Immature natural killer cell (primary cell): ENCODE results near the gene AQP6. TPM values are rescaled to one million over a fixed set of nuclear protein-coding genes. Genes with fewer than 3 reads are reported as not detected.

Experiments
- DNase-seq, 3 donors: peaks; one replicate each; pipeline ENCODE4 v3.0.0; 2022; ENCODE audit warnings: mixed read lengths in 1 of 3
- H3K27ac Mint-ChIP-seq, 6 donors: one replicate each; pipeline ENCODE4 v1.8.0; 2020; ENCODE audit warnings: mixed read lengths in 6 of 6, mild to moderate bottlenecking in 5 of 6, inconsistent platforms in 4 of 6, moderate library complexity in 3 of 6
- H3K27me3 Mint-ChIP-seq, 3 donors: one replicate each; pipeline ENCODE4 v1.8.0; 2020 to 2021; ENCODE audit warnings: low read depth in 3 of 3, mild to moderate bottlenecking in 3 of 3, mixed read lengths in 3 of 3, moderate library complexity in 3 of 3, inconsistent platforms in 1 of 3
- H3K36me3 Mint-ChIP-seq, 3 donors: one replicate each; pipeline ENCODE4 v1.8.0; 2020; ENCODE audit warnings: mixed read lengths in 3 of 3, inconsistent platforms in 2 of 3, mild to moderate bottlenecking in 2 of 3
- H3K4me1 Mint-ChIP-seq, 2 donors: one replicate each; pipeline ENCODE4 v1.8.0; 2020; ENCODE audit warnings: inconsistent platforms in 2 of 2, mild to moderate bottlenecking in 2 of 2, mixed read lengths in 2 of 2, moderate library complexity in 1 of 2
- H3K4me3 Mint-ChIP-seq, 5 donors: one replicate each; pipeline ENCODE4 v1.8.0; 2020; ENCODE audit warnings: mild to moderate bottlenecking in 5 of 5, mixed read lengths in 5 of 5, inconsistent platforms in 3 of 5, moderate library complexity in 3 of 5
- H3K9me3 Mint-ChIP-seq, 6 donors: one replicate each; pipeline ENCODE4 v1.8.0; 2020; ENCODE audit warnings: mild to moderate bottlenecking in 6 of 6, mixed read lengths in 6 of 6, inconsistent platforms in 4 of 6, moderate library complexity in 3 of 6
- polyA plus RNA-seq, 3 donors: library from polyadenylated mRNA; unstranded; fragments of 300-500 nt; fragmentation: Illumina TruSeq; gene quantifications; one replicate each; pipeline ENCODE4 v1.2.3, GENCODE V29; 2021

AQP6 gene
- polyA plus RNA-seq, 3 donors from 2014 or later: not detected

- no peak overlapping the region for H3K4me3 Mint-ChIP-seq
- H3K4me1 Mint-ChIP-seq: peaks cover 17 to 21% of the 10 kb centered on the region in 2 donors
- H3K27ac Mint-ChIP-seq: no peak overlapping the region
- H3K27me3 Mint-ChIP-seq: peaks cover 4 to 8% (median 4%) of the 10 kb centered on the region in 3 donors
- no peaks in the 10 kb centered on the region for H3K9me3 Mint-ChIP-seq
- H3K36me3 Mint-ChIP-seq: no peaks in the 10 kb centered on the region
- DNase-seq: no peak
These were observed 48.3 kb downstream of the AQP6 start for GRCh38 chr12:50021031-50021430.

GRCh38 chr12:50022903-50023302 is 50.2 kb downstream of the AQP6 start:
- Mint-ChIP-seq H3K4me1 (peaks cover 17 to 21% of the 10 kb centered on the region in 2 donors), H3K4me3 (no peak overlapping the region), H3K27ac (no peak overlapping the region), H3K9me3 (no peaks in the 10 kb centered on the region), H3K27me3 (peaks cover 4 to 8% (median 4%) of the 10 kb centered on the region in 3 donors), H3K36me3 (no peaks in the 10 kb centered on the region)
- DNase-seq: no peak

- no peaks in the 10 kb centered on the region for H3K36me3 Mint-ChIP-seq
- peaks cover 4 to 8% (median 4%) of the 10 kb centered on the region in 3 donors for H3K27me3 Mint-ChIP-seq
- no peaks in the 10 kb centered on the region for H3K9me3 Mint-ChIP-seq
- peaks cover 17 to 21% of the 10 kb centered on the region in 2 donors for H3K4me1 Mint-ChIP-seq
- DNase-seq: no peak
- H3K4me3 Mint-ChIP-seq: peak overlapping the region; percentile 95 to 100 (median 99)
- H3K27ac Mint-ChIP-seq: peak overlapping the region in 5 of 6 donors; percentile 44 to 98 (median 93)
These were observed 51.5 kb downstream of the AQP6 start for GRCh38 chr12:50024227-50024626.

GRCh38 chr12:50024805-50025186 is 52.0 kb downstream of the AQP6 start:
- Mint-ChIP-seq H3K4me3 (peak overlapping the region; percentile 95 to 100 (median 99)), H3K4me1 (peaks cover 17 to 21% of the 10 kb centered on the region in 2 donors), H3K27ac (peak overlapping the region; percentile 46 to 98 (median 94)), H3K9me3 (no peaks in the 10 kb centered on the region), H3K36me3 (no peaks in the 10 kb centered on the region), H3K27me3 (peaks cover 4 to 8% (median 4%) of the 10 kb centered on the region in 3 donors)
- DNase-seq: no peak

GRCh38 chr12:50025187-50026059 is 52.7 kb downstream of the AQP6 start, which contains the start of gene RACGAP1:
Gene RACGAP1 (minus strand): TSS chr12:50025494. CDS start chr12:50016715, 8,779 bp downstream.
- Mint-ChIP-seq H3K27ac (peak within 1 kb of the TSS; percentile 92 to 99 (median 94)), H3K36me3 (no peaks in the 10 kb centered on the region)

GRCh38 chr12:50026691-50027090 is 53.9 kb downstream of the AQP6 start:
- no peak for DNase-seq
- peaks cover 17 to 21% of the 10 kb centered on the region in 2 donors for H3K4me1 Mint-ChIP-seq
- no peaks in the 10 kb centered on the region for H3K36me3 Mint-ChIP-seq
- no peak overlapping the region for H3K4me3 Mint-ChIP-seq
- H3K27ac Mint-ChIP-seq: peak overlapping the region in 1 of 6 donors; percentile 59
- no peaks in the 10 kb centered on the region for H3K9me3 Mint-ChIP-seq
- peaks cover 5 to 8% (median 8%) of the 10 kb centered on the region in 3 donors for H3K27me3 Mint-ChIP-seq

More at GRCh38 chr12:50025187-50026059, 52.7 kb downstream of the AQP6 start, which contains the start of gene RACGAP1:
- peak within 1 kb of the TSS; percentile 95 to 100 (median 99) for H3K4me3 Mint-ChIP-seq
- DNase-seq: peak; percentile 97 to 98 (median 98)
- H3K9me3 Mint-ChIP-seq: no peaks in the 10 kb centered on the region
- peaks cover 17 to 21% of the 10 kb centered on the region in 2 donors for H3K4me1 Mint-ChIP-seq
- peaks cover 5 to 8% (median 6%) of the 10 kb centered on the region in 3 donors for H3K27me3 Mint-ChIP-seq

Other genes starting within 250 kb of the AQP6 start
- gene TMBIM6, start 231.4 kb upstream of the AQP6 start, polyA plus RNA-seq: 1,000 to 10,000 TPM in 2 of 3 donors, 100 to 1,000 TPM in 1; 982 to 1,961 (median 1,202) TPM
- gene NCKAP5L, start 144.5 kb upstream of the AQP6 start, polyA plus RNA-seq: 1 to 10 TPM in 2 of 3 donors, not detected in 1; 1.0 to 5.6 TPM
- 1 to 10 TPM; 3.0 to 5.1 (median 4.5) TPM for gene BCDIN3D, start 129.8 kb upstream of the AQP6 start, polyA plus RNA-seq
- 1 to 10 TPM in 1 of 3 donors, under 1 TPM in 1, not detected in 1; 0.77 to 1.8 TPM for gene FAIM2, start 69.0 kb upstream of the AQP6 start, polyA plus RNA-seq
- gene AQP2, start 22.2 kb upstream of the AQP6 start, polyA plus RNA-seq: not detected
- not detected for gene AQP5, start 11.1 kb upstream of the AQP6 start, polyA plus RNA-seq
- gene RACGAP1, start 52.5 kb downstream of the AQP6 start, polyA plus RNA-seq: 10 to 100 TPM; 11.6 to 20.9 (median 12.4) TPM
- not detected for gene ASIC1, start 84.6 kb downstream of the AQP6 start, polyA plus RNA-seq
- gene SMARCD1, start 112.4 kb downstream of the AQP6 start, polyA plus RNA-seq: 10 to 100 TPM; 14.2 to 22.4 (median 15.5) TPM
- gene GPD1, start 131.1 kb downstream of the AQP6 start, polyA plus RNA-seq: under 1 TPM in 1 of 3 donors, not detected in 2; 0.07 TPM
- gene COX14, start 139.3 kb downstream of the AQP6 start, polyA plus RNA-seq: 100 to 1,000 TPM; 191 to 270 (median 256) TPM
- gene CERS5, start 194.4 kb downstream of the AQP6 start, polyA plus RNA-seq: 100 to 1,000 TPM in 1 of 3 donors, 10 to 100 TPM in 2; 57.2 to 104 (median 64.0) TPM